WTC11 (cell line): Measurements from ENCODE around the gene NCOA3. TPM values are rescaled to one million over a fixed set of nuclear protein-coding genes. Genes with fewer than 3 reads are reported as not detected.

Experiments
- ATAC-seq: fragments of 200-7000 bp; cut with Tn5 transposase; 2 replicates; pipeline ENCODE4 v1.10.0; 2021; ENCODE audit warnings: mild to moderate bottlenecking, moderate library complexity
- CTCF ChIA-PET: fragments of 300-600 bp; sonication (Branson Sonifier 250); formaldehyde crosslinking; loops from one replicate; lab custom pipeline; 2021; ENCODE audit warnings: antibody characterized with exemption; lab: Charles Lee
- POLR2A ChIA-PET: fragments of 350-600 bp; sonication (Branson Sonifier 250); formaldehyde crosslinking; loops from one replicate; lab custom pipeline; 2021; ENCODE audit warnings: antibody characterized with exemption; lab: Charles Lee
- DNase-seq: peaks from one replicate; pipeline ENCODE4 v3.0.0; 2021; ENCODE audit warnings: low spot score
- H3K27ac Mint-ChIP-seq: 2 replicates; pipeline ENCODE4 v1.8.0; 2021; ENCODE audit warnings: mixed read lengths
- H3K27me3 Mint-ChIP-seq: 2 replicates; pipeline ENCODE4 v1.8.0; 2021; ENCODE audit warnings: low read depth, mild to moderate bottlenecking, moderate library complexity, mixed read lengths
- H3K36me3 Mint-ChIP-seq: 2 replicates; pipeline ENCODE4 v1.8.0; 2021; ENCODE audit warnings: mixed read lengths
- H3K4me1 Mint-ChIP-seq: 2 replicates; pipeline ENCODE4 v1.8.0; 2022; ENCODE audit warnings: mixed read lengths
- H3K4me3 Mint-ChIP-seq: 2 replicates; pipeline ENCODE4 v1.8.0; 2021; ENCODE audit warnings: mild to moderate bottlenecking, moderate library complexity, mixed read lengths
- H3K9me3 Mint-ChIP-seq: 2 replicates; pipeline ENCODE4 v1.8.0; 2021; ENCODE audit warnings: mixed read lengths
- ARID4B ChIP-seq: sonication (generic); formaldehyde crosslinking; IDR thresholded peaks from 2 replicates; pipeline ENCODE4 v1.8.0; 2023; ENCODE audit warnings: missing genetic modification reagents, mild to moderate bottlenecking, borderline replicate concordance
- ATF1 ChIP-seq: sonication (generic); formaldehyde crosslinking; IDR thresholded peaks from 2 replicates; pipeline ENCODE4 v1.8.1; 2023; ENCODE audit warnings: mild to moderate bottlenecking, moderate library complexity, missing genetic modification reagents
- CREB1 ChIP-seq: sonication (generic); formaldehyde crosslinking; IDR thresholded peaks from 2 replicates; pipeline ENCODE4 v1.8.0; 2023; ENCODE audit warnings: mild to moderate bottlenecking, missing genetic modification reagents
- CREM ChIP-seq: sonication (generic); formaldehyde crosslinking; IDR thresholded peaks from 2 replicates; pipeline ENCODE4 v1.8.1; 2022; ENCODE audit warnings: mild to moderate bottlenecking, missing genetic modification reagents, moderate library complexity
- ELF4 ChIP-seq: sonication (generic); formaldehyde crosslinking; IDR thresholded peaks from 2 replicates; pipeline ENCODE4 v1.8.1; 2022; ENCODE audit warnings: low read depth, mild to moderate bottlenecking, moderate library complexity, missing genetic modification reagents
- EMX1 ChIP-seq: fragments of 250-450 bp; sonication (Bioruptor Pico); IDR thresholded peaks from 2 replicates; pipeline ENCODE4 v1.8.0; 2021; ENCODE audit warnings: mild to moderate bottlenecking
- ETV6 ChIP-seq: sonication (generic); formaldehyde crosslinking; IDR thresholded peaks from 2 replicates; pipeline ENCODE4 v1.8.1; 2022; ENCODE audit warnings: mild to moderate bottlenecking, missing genetic modification reagents
- FOXP4 ChIP-seq: sonication (generic); formaldehyde crosslinking; IDR thresholded peaks from 2 replicates; pipeline ENCODE4 v1.8.0; 2022; ENCODE audit warnings: mild to moderate bottlenecking, missing genetic modification reagents
- GABPB1 ChIP-seq: sonication (generic); formaldehyde crosslinking; IDR thresholded peaks from 2 replicates; pipeline ENCODE4 v1.8.1; 2023; ENCODE audit warnings: mild to moderate bottlenecking, missing genetic modification reagents
- JAZF1 ChIP-seq: fragments of 250-450 bp; sonication (Bioruptor Pico); IDR thresholded peaks from 2 replicates; pipeline ENCODE4 v1.9.0; 2021; ENCODE audit warnings: moderate library complexity, mild to moderate bottlenecking, inconsistent platforms
- NFE2L1 ChIP-seq: sonication (generic); formaldehyde crosslinking; IDR thresholded peaks from 2 replicates; pipeline ENCODE4 v1.8.1; 2023; ENCODE audit warnings: missing genetic modification reagents
- NFYB ChIP-seq: sonication (generic); formaldehyde crosslinking; conservative IDR thresholded peaks from 2 replicates; pipeline ENCODE4 v1.8.0; 2022; ENCODE audit warnings: low read depth, missing genetic modification reagents
- PREB ChIP-seq: sonication (generic); formaldehyde crosslinking; IDR thresholded peaks from 2 replicates; pipeline ENCODE4 v1.8.1; 2022; ENCODE audit warnings: mild to moderate bottlenecking, missing genetic modification reagents, moderate library complexity, borderline replicate concordance
- RORB ChIP-seq: fragments of 250-450 bp; sonication (Bioruptor Pico); IDR thresholded peaks from 2 replicates; pipeline ENCODE4 v1.9.0; 2021; ENCODE audit warnings: mild to moderate bottlenecking
- STAT6 ChIP-seq: sonication (generic); formaldehyde crosslinking; conservative IDR thresholded peaks from 2 replicates; pipeline ENCODE4 v1.8.1; 2023; ENCODE audit warnings: mild to moderate bottlenecking, low read depth, missing genetic modification reagents, moderate library complexity
- USF2 ChIP-seq: sonication (generic); formaldehyde crosslinking; IDR thresholded peaks from 2 replicates; pipeline ENCODE4 v1.8.1; 2023; ENCODE audit warnings: mild to moderate bottlenecking, missing genetic modification reagents, moderate library complexity
- ZBTB43 ChIP-seq: sonication (generic); formaldehyde crosslinking; IDR thresholded peaks from 2 replicates; pipeline ENCODE4 v1.8.1; 2023; ENCODE audit warnings: mild to moderate bottlenecking, missing genetic modification reagents
- ZMAT4 ChIP-seq: fragments of 250-450 bp; sonication (Bioruptor Pico); IDR thresholded peaks from 2 replicates; pipeline ENCODE4 v1.9.0; 2021; ENCODE audit warnings: mild to moderate bottlenecking
- ZNF263 ChIP-seq: sonication (generic); formaldehyde crosslinking; IDR thresholded peaks from 2 replicates; pipeline ENCODE4 v1.8.1; 2022; ENCODE audit warnings: low read depth, mild to moderate bottlenecking, moderate library complexity, missing genetic modification reagents
- ZNF423 ChIP-seq: fragments of 250-450 bp; sonication (Bioruptor Pico); IDR thresholded peaks from 2 replicates; pipeline ENCODE4 v2.1.2; 2022; ENCODE audit warnings: mild to moderate bottlenecking, moderate library complexity
- ZNF425 ChIP-seq: fragments of 250-450 bp; sonication (Bioruptor Pico); conservative IDR thresholded peaks from 2 replicates; pipeline ENCODE4 v1.9.0; 2021; ENCODE audit warnings: mild to moderate bottlenecking
- total RNA-seq: library from RNA; stranded (reverse); gene quantifications from 3 replicates; pipeline ENCODE4 v1.2.3, GENCODE V29; 2021

Gene NCOA3
- total RNA-seq, 1 experiment from 2014 or later: 25.2 TPM

- no peaks in the 10 kb centered on the region for H3K9me3 Mint-ChIP-seq
- no peak overlapping the region for H3K27ac Mint-ChIP-seq
- POLR2A ChIA-PET: no interaction called here
- no peak for DNase-seq
- CTCF ChIA-PET: interaction anchor here (1.1 to 1.2 kb wide), 2 partner anchors 80 to 409 kb away, joined by 3 read pairs; no protein-coding TSS in a partner anchor
- H3K4me3 Mint-ChIP-seq: no peak overlapping the region
- H3K27me3 Mint-ChIP-seq: no peaks in the 10 kb centered on the region; the same call in 1 of the 2 replicates
- no peaks in the 10 kb centered on the region for H3K4me1 Mint-ChIP-seq
- no peaks in the 10 kb centered on the region for H3K36me3 Mint-ChIP-seq
- no peak for TF ChIP-seq GABPB1 (CRISPR knock-in tag)
- no peak for TF ChIP-seq CREB1 (CRISPR knock-in tag)
- no peak for TF ChIP-seq ARID4B
- TF ChIP-seq FOXP4 (CRISPR knock-in tag): no peak
- TF ChIP-seq EMX1 (CRISPR knock-in tag): no peak
- no peak for TF ChIP-seq RORB (CRISPR knock-in tag)
- no peak for TF ChIP-seq ETV6 (CRISPR knock-in tag)
- TF ChIP-seq ATF1: no peak
- no peak for TF ChIP-seq CREM
- TF ChIP-seq PREB (CRISPR knock-in tag): no peak
- no peak for TF ChIP-seq USF2 (CRISPR knock-in tag)
- no peak for TF ChIP-seq NFE2L1
- TF ChIP-seq JAZF1 (CRISPR knock-in tag): no peak
- TF ChIP-seq ZNF263: no peak
- TF ChIP-seq ELF4 (CRISPR knock-in tag): no peak
- ATAC-seq: no peak
Measured at GRCh38 chr20:47614703-47615309, 113.1 kb downstream of the NCOA3 start.

GRCh38 chr20:47618479-47618878, 116.8 kb downstream of the NCOA3 start:
- 0 out of 2 replicates have a peak, but pooled peaks cover 3% of the 10 kb centered on the region for H3K4me1 Mint-ChIP-seq
- ChIA-PET POLR2A (interaction anchor here (0.7 kb wide), 1 partner anchor 1665 kb away, joined by 5 read pairs; no protein-coding TSS in a partner anchor), CTCF (interaction anchor here (0.6 kb wide), 1 partner anchor 160 kb away, joined by 3 read pairs; no protein-coding TSS in a partner anchor)
- no peaks in the 10 kb centered on the region for H3K27me3 Mint-ChIP-seq
- TF ChIP-seq ZBTB43 (CRISPR knock-in tag) (no peak), ZNF423 (CRISPR knock-in tag) (no peak), ZMAT4 (CRISPR knock-in tag) (no peak), ZNF425 (CRISPR knock-in tag) (no peak), STAT6 (CRISPR knock-in tag) (no peak), NFYB (CRISPR knock-in tag) (no peak)
- H3K4me3 Mint-ChIP-seq: no peak overlapping the region
- no peak for ATAC-seq
- peaks cover 6% of the 10 kb centered on the region; the same call in 1 of the 2 replicates for H3K36me3 Mint-ChIP-seq
- no peak for DNase-seq
- H3K27ac Mint-ChIP-seq: no peak overlapping the region
- no peaks in the 10 kb centered on the region for H3K9me3 Mint-ChIP-seq
